AG08396 (cell line): ENCODE results near the gene SEMA6C.
"Not testable (repeated sequence)": the region's sequence is repeated elsewhere in the genome, so short reads cannot be mapped to it uniquely, and the experiment has no call there.

Experiments
- DNase-seq: peaks from one replicate; pipeline ENCODE4 v3.0.0; 2012; ENCODE audit warnings: low spot score, mixed read lengths

SEMA6C gene, protein sequence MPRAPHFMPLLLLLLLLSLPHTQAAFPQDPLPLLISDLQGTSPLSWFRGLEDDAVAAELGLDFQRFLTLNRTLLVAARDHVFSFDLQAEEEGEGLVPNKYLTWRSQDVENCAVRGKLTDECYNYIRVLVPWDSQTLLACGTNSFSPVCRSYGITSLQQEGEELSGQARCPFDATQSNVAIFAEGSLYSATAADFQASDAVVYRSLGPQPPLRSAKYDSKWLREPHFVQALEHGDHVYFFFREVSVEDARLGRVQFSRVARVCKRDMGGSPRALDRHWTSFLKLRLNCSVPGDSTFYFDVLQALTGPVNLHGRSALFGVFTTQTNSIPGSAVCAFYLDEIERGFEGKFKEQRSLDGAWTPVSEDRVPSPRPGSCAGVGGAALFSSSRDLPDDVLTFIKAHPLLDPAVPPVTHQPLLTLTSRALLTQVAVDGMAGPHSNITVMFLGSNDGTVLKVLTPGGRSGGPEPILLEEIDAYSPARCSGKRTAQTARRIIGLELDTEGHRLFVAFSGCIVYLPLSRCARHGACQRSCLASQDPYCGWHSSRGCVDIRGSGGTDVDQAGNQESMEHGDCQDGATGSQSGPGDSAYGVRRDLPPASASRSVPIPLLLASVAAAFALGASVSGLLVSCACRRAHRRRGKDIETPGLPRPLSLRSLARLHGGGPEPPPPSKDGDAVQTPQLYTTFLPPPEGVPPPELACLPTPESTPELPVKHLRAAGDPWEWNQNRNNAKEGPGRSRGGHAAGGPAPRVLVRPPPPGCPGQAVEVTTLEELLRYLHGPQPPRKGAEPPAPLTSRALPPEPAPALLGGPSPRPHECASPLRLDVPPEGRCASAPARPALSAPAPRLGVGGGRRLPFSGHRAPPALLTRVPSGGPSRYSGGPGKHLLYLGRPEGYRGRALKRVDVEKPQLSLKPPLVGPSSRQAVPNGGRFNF

DNA sequence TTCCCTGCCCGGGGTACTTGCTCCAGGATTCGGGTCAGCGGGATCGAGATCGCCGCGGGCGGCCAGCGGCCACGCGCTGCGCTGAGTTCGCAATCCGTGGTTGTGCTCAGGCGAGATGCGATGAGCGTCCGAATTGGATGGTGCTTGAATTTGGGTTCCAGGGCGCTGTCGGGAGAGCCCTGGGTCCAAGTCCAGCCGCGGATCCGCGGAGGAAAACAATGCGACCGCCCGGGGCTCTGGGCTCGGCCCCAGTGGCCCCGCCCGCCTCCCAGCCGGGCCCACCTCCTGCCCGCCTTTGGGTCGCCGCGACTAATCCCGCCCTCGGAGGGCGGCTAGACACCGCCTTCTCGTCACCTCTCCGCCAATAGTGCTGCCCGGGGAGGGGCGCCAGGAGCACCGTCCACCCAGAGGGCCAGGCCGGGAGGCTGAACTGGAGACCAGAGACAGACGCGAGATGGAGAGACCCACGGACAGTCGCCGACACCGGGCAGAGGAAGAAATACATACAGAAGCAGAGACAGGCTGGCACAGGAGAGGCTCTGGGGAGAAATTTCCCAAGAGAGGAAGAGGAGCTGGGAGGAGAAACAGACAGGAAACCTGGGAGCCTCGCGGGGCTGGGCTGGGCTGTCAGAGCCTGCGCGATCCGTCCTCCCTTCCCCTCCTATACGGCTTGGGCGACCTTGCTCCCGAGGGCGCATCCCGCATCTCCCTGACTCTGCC lies at the start of gene SEMA6C:
TSS of gene SEMA6C (minus strand) at position 220 of the 720 bp plus-strand sequence. CDS start 4,010 bp downstream, outside the sequence.
- DNase-seq: peak; percentile 95

DNA sequence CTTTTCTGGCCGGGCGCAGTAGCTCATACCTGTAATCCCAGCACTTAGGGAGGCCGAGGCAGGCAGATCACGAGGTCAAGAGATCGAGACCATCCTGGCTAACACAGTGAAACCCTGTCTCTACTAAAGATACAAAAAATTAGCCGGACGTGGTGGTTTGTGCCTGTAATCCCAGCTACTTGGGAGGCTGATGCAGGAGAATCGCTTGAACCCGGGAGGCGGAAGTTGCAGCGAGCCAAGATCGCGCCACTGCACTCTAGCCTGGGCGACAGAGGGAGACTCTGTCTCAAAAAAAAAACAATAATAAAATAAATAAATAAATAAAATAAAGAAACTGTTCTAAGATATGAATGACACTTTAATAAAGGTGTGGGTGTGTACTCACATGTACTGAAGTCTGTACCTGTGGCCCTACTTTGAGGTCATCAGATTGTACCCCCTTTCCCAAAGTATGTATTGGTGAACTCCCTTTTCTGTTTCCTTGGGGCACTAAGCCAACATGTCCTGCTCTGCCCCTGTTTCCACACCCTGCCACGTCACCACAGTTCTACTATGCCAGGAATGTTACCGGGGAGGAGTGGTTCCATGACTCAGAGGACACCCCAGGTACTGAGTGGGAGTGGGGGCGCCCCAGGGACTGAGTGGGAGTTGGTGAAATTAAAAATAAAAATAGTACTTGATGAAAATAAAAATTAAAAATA lies 48.6 kb upstream of the SEMA6C start:
- peak; percentile 79 for DNase-seq

DNA sequence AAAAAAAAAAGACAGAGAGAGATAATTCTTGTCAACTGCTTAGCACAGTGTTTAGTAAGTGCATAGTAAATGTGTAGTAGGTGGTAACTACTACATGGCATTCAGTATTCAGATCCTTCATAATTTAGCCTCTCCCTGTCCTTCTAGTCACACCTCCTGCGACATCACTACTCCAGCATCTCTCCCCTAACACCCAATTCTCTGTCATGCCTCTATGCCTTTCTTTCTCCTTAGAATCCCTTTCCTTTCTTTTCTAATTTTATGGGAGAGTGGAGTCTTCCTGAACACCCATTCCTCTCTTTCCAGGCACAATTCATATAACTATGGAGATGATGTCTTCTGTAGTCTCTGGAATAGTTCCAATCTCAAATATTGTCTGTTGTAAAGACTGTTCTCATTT lies 47.4 kb upstream of the SEMA6C start:
- no peak for DNase-seq

DNA sequence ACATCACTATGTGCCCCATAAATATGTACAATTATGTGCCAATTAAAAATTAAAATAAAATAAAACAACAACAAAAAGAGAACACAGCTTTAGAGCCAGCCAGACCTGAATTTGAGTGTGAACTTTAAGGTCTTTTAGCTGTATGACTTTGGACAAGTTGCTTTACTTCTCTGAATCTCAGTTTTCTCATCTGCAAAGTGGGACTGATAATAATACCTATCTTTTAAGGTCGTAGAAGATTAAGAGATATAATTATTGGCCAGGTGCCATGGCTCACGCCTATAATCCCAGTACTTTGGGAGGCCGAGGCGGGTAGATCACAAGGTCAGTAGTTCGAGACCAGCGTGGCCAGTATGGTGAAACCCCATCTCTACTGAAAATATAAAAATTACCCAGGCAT lies 46.9 kb upstream of the SEMA6C start:
- no peak for DNase-seq

DNA sequence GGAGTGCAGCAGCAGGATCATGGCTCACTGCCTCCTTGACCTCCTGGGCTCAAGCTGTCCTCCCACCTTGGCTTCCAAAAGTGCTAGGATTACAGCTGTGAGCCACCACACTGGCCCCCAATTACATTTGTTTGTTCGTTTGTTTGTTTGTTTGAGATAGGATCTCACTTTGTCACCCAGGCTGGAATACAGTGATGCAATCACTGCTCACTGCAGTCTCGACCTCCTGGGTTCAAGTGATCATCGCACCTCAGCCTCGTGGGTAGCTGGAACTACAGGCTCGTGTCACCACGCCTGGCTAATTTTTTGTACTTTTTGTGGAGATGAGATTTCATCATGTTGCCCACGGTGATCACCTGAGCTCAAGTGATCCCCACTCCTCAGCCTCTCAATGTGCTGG lies 45.6 kb upstream of the SEMA6C start:
- DNase-seq: no peak

DNA sequence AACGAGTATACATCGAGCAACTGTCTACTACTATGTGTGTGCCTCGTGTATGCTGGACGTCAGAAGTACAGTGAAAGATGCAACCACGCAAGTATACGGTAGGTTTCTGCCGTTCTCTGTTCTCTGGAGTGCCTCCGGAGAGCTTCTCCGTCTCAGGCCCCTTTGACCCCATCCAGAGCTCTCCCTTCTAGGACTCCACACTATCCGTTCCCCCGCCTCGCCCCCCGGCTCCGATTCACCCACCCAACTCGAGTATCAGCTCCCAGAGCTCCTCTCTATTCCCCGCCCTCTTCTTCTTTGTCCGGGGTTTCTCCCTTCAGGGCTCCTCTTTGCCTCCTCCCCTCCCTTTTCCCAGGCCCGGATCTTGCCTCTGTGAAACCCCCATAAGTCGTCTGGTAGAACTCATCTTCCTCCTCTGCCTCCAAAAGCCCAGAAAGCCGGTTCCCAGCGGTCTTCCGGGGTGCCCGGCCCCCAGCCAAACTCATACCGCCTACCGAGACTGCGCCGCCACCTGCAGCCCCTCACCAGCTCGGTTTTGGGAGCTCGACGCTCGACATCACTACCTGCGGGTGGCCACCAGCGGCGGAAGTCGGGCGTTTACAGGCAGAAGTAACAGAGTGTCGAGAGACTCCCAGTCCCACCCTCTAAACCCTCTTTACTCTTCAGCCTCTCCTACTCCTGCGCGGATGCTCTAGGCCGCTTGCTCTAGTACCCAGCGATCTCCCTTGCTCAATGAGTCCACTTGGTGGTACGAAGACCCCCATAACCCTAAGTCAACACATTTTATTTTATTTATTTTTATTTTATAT lies 43.4 kb upstream of the SEMA6C start, which contains the start of gene VPS72:
TSS of gene VPS72 (minus strand) at position 561 of the 809 bp plus-strand sequence. CDS start at position 485, 76 bp downstream.
- DNase-seq: peak; percentile 86

DNA sequence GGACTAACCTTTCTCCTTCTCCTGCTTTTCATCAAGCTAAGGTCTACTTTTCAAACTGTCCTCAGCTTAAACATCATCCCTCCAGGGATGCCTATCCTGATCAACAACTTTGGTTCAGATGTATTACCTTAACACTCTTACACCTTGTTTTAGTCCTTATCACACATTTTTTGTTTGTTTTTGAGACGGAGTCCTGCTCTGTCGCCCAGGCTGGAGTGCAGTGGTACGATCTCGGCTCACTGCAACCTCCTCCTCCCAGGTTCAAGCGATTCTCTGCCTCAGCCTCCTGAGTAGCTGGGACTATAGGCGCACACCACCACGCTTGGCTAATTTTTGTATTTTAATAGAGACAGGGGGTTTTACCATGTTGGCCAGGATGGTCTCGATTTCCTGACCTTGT lies 42.2 kb upstream of the SEMA6C start:
- DNase-seq: not testable (repeated sequence)

DNA sequence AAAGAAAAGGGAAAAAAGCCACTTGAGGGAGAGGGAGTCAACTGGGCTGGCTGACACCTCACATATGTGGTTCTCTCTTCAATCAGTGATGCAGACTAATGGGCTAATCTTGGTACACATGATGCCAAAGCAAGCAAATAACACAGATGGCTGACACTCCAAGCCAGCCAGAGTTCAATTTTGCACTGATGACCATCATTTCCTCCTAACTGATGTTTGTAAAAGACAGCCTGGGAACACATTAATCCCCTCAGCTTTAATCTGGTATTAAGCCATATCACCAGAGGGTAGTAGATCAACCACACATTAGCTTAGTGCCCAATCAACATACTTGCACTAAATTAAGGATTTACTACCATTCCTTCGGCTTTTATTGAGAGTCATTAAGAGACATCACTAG lies 40.8 kb upstream of the SEMA6C start:
- no peak for DNase-seq

DNA sequence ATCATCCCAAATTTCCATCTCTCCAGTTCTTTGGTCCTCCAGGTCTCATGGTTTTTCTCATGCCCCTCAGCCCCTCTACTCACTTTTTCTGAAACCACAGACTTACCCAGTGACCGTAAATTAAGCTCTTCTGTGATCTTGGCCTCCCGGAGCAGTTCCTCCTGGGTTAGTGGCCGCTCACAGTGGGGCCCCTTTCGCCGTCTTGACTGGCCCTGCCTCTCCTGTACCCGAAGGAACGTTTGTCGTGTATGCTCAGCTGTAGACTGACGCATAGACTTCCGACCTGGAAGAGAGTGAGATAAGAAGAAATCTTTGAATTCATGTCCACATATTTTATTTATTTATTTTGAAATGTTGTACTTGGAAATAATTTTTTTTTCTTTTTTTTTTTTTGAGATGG lies 37.8 kb upstream of the SEMA6C start:
- no peak for DNase-seq

DNA sequence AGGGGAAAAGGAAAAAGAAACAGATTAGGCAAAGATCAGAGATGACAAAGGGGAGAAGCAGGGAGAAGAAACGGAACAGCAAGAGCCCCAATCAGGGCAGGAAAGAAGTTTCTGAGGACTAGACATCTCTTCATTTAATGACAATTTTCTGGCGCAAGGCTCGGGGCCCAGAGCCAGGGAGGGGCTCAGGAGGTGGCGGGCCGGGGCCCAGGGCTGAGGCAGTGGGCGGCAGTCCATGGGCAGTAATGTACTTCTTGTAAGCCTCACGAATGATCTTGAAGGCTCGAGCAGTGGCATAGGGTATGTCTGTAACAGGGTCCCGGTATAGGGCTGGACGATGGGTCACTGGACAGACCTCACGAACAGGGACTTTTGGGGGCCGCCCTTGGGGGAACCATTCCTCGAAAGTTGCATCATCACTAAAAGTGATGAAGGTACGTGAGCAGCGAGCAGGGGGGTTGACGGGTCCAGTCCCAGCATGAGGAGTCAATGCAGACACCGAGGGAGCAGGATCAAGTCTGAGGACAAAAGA lies 30.1 kb upstream of the SEMA6C start:
- DNase-seq: no peak

DNA sequence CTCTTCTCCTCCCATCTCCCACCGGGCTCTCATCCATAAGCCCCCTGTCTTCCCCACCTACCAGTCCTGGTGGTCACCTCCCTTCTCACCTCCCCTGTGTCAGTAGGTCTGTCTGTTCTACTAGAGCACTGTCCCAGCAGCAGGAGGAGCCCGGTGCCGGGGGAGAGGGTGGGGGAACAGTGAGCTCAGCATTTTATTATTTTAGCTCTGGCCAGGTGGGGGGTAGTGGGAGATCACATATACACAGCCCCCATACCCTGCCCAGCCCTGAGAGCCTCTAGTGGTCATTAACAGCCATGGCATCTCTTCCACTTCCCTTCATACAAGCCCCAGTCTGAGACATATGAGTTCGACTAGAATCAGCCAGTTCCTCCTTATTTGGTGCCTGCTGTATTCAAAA lies 29.4 kb upstream of the SEMA6C start, which contains the start of gene TMOD4:
TSS of gene TMOD4 (minus strand) at position 119 of the 400 bp plus-strand sequence. CDS start 1,106 bp downstream, outside the sequence.
- DNase-seq: peak; percentile 51

DNA sequence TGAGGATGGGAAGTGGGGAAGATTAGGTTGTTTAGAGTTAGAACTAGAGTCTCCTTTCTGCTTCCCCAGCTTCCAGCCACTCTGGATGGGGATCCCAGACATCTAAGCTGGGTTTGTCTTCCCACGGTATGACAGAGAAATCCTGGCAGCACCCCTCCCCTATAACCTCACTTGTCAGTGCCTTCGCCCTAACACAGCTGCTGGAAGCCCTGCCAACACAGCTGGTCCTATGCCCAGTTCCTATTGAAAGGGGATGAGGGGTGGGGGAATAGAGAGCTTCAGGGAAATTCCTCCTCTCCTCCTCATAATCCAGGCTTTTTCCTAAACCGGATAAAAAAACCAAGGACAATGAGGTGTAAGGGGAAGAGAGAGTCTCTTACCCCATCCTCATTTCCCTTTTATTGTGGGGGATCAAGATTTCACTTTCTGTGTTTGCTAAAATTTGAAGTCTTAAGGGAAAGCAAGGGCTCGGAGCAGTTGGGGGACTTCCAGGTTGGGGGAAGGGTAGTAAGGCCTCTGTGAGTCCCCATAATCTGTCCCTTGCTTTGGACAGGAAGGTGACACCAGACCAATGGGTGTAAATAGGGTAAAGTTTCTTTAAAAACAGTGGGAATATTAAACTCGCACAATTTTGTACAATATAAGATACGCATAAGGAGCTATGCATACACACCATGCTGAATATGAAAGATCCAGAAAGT lies 28.8 kb upstream of the SEMA6C start:
- no peak for DNase-seq

DNA sequence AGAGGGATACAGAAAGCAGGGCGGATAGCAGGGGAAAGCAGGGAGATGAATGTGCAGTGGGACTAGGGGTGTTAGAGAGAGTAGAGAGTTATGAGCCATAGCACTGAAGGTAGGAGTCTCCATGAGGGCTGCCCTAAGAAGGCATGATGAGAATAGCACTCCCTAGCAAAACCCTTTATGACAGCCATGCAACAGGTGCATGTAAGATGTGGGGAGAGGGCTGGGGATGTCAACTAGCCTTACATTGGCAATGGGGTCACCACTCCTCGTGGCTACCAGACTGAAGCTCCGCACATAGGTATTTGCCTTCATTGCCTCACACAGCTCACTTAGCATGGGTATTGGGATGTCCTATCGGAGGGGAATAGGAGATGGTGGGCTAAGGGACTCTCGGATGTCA lies 24.8 kb upstream of the SEMA6C start:
- no peak for DNase-seq

DNA sequence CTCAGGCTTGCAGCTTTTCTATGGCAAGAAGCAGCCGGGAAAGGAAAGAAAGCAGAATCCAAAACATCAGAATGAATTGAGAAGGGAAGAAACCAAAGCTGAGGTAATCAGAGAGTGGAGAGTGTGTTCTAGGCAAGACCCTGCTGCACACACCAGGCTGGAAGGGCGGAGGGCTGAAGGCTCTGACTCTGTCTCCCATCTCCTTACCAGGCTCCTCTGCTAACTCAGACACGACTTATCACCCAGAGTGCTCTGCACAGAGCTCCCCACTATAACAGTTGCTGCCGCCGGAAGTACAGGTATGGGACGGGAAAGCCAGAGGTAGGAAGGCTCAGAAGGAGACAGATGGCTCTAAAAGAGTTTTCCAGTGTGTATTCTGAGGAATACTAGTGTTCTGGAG lies 20.7 kb upstream of the SEMA6C start:
- DNase-seq: no peak

DNA sequence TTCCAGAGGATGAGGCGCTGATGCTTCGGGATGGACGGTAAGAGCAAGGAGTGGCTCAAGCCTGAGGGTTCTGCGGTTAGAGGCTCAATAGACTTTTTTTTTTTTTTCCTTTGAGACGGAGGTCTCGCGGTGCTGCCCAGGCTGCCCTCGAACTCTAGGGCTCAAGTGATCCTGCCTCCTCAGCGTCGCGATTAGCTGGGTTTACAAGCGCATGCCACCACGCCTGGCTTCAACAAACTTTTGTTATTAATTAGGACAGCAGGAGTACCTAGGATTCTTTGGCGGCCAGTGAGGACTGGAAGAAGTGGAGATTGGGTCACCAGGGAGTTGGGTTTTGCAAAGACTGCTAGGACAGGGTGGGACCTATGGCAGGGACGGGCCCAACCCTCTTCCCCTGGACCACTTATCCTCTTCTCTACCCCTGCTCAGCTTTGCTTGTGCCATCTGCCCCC lies 20.1 kb upstream of the SEMA6C start:
- DNase-seq: peak; percentile 69

DNA sequence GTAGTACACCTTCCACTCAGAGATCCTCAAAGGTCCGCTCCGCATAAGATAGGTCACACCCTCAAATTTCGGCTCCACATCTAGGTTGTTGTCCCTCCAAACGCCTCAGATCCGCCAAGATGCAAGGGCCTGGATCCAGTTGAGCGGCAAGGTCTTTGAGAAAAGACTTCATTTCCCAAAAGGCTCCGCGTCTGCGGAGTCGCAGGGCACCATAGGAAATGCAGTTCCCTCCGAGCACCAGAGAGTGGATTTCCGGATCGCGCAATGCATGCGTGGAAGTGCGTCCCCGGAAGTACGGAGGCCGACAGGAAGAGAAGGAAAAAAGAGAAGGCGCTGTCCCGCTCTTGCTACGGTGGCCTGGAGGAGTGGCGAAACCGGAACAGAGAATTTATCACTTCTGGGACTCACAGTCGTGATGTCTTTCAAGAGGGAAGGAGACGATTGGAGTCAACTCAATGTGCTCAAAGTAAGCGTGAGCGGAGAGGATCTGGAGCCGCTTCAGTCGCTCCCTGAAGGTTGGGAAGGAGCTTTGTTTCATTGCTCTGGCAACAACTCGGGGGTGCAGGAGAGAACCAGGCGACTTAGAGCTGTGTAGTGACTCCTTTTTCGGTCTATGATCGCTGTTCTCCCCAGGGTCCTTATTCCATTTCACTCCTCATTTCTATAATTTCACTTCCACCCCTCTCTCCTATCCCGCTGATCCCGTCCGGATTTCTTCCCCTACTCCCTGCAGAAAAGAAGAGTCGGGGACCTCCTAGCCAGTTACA lies 19.5 kb upstream of the SEMA6C start, which contains the start of the genes LYSMD1 and SCNM1:
TSS of gene LYSMD1 (minus strand) at position 165 of the 767 bp plus-strand sequence. CDS start 644 bp downstream, outside the sequence.
TSS of gene SCNM1 (plus strand) at position 407 of the 767 bp plus-strand sequence. CDS start at position 416, 9 bp downstream.
- peak; percentile 93 for DNase-seq

DNA sequence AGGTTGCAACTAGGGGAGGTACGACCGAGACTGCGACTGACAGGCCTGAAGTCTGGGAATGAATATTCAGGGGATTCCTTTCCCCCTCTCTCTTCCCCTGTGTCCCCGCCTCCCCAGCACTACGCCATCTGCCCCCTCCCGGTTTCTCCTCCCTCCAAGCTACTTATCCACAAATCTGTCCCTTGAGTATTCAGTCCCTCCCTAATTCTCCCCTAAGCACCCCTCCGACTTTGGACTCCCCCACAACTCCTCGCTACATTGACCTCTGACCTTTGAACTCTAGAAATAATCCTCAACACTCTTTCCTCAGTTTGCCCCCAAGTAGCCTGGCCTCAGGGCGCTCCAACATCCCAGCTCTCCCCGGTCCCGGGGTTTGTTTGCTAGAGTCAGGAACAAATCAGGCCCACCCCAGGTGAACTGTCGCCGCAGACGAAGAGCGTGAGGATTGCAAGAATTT lies 18.9 kb upstream of the SEMA6C start:
- peak; percentile 58 for DNase-seq

DNA sequence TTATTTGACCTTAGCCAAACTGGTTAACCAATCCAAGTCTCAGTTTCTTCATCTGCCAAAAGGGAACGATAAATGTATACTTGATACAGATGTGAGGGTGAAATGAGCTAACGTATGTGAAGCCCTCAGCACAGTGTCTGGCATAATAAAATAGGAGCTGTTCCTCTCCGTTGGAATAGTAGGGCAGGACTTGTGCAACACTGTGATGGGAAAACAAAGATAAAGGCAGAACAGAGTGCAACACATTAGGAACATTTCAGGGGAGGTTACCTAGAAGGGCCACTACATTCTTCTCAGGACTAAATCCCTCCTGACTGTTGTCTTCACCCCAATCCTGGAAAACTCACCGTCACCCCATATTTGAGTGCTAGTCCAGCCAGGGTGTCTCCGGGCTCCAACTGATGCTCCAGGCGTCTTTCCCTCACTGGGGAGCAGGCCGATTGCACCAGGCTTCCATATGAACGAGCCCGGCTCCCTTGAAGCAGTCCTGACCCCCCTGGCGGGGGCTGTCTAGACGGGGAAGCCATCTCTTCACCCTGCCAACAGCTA lies 18.4 kb upstream of the SEMA6C start:
- DNase-seq: no peak
